Neural cell (in vitro differentiated cells): ENCODE results near the gene MBTD1. TPM values are rescaled to one million over a fixed set of nuclear protein-coding genes. Genes with fewer than 3 reads are reported as not detected.

Experiments
- H2AFZ ChIP-seq: fragments of 200-600, 300-800 bp; sonication (generic), shearing (Covaris generic); 2 replicates; pipeline ENCODE4 v1.6.0; 2014; ENCODE audit warnings: low read depth, mild to moderate bottlenecking, antibody characterized with exemption, low read length, moderate library complexity
- H3F3A ChIP-seq: fragments of 200-600 bp; shearing (Covaris generic); 2 replicates; pipeline ENCODE4 v1.6.1; 2016; ENCODE audit warnings: mild to moderate bottlenecking, moderate library complexity, mixed read lengths, antibody characterized with exemption, low read length; ENCODE audit not compliant: insufficient read depth, poor library complexity, severe bottlenecking
- H3K27ac ChIP-seq: fragments of 200-600, 300-800 bp; sonication (generic), shearing (Covaris generic); 2 replicates; pipeline ENCODE4 v1.5.1; 2014; ENCODE audit warnings: mild to moderate bottlenecking, low read length, moderate library complexity
- H3K27me3 ChIP-seq: fragments of 300-800, 200-600 bp; sonication (generic), shearing (Covaris generic); 2 replicates; pipeline ENCODE4 v1.6.0; 2014; ENCODE audit warnings: mild to moderate bottlenecking, low read depth, low read length, moderate library complexity; ENCODE audit not compliant: insufficient read depth
- H3K36me3 ChIP-seq: fragments of 300-800, 200-600 bp; sonication (generic), shearing (Covaris generic); 2 replicates; pipeline ENCODE4 v1.5.1; 2014; ENCODE audit warnings: mild to moderate bottlenecking, antibody characterized with exemption, low read length, moderate library complexity; ENCODE audit not compliant: insufficient read depth
- H3K4me2 ChIP-seq: fragments of 300-800, 200-600 bp; sonication (generic), shearing (Covaris generic); 2 replicates; pipeline ENCODE4 v1.6.0; 2014; ENCODE audit warnings: mild to moderate bottlenecking, low read length
- H3K4me3 ChIP-seq: fragments of 300-800, 200-600 bp; sonication (generic), shearing (Covaris generic); 2 replicates; pipeline ENCODE4 v1.5.1; 2014; ENCODE audit warnings: mild to moderate bottlenecking, low read length, moderate library complexity
- H3K79me2 ChIP-seq: fragments of 200-600 bp; shearing (Covaris generic); replicated peaks from 2 replicates; pipeline ENCODE4 v1.6.0; 2014; ENCODE audit warnings: mild to moderate bottlenecking, low read length, moderate library complexity; ENCODE audit not compliant: insufficient read depth
- H3K9ac ChIP-seq: fragments of 300-800, 200-600 bp; sonication (generic), shearing (Covaris generic); 2 replicates; pipeline ENCODE4 v1.6.1; 2016; ENCODE audit warnings: mild to moderate bottlenecking, low read length, mixed read lengths
- H3K9me2 ChIP-seq: fragments of 200-600 bp; shearing (Covaris generic); 2 replicates; pipeline ENCODE4 v1.6.1; 2016; ENCODE audit warnings: mild to moderate bottlenecking, low read length, mixed read lengths; ENCODE audit not compliant: insufficient read depth
- H3K9me3 ChIP-seq: fragments of 200-600, 300-800 bp; sonication (generic), shearing (Covaris generic); 2 replicates; pipeline ENCODE4 v1.6.1; 2016; ENCODE audit warnings: mild to moderate bottlenecking, mixed run types, low read length, moderate library complexity, mixed read lengths
- H4K20me1 ChIP-seq: fragments of 200-600 bp; shearing (Covaris generic); 2 replicates; pipeline ENCODE4 v1.6.1; 2016; ENCODE audit warnings: mild to moderate bottlenecking, mixed run types; ENCODE audit not compliant: insufficient read depth
- CTCF ChIP-seq: fragments of 450-650 bp; IDR thresholded peaks from 2 replicates; pipeline ENCODE4 v1.5.1; 2014; ENCODE audit warnings: antibody characterized with exemption, mild to moderate bottlenecking, moderate library complexity; ENCODE audit not compliant: poor library complexity, severe bottlenecking
- EP300 ChIP-seq: fragments of 450-650 bp; conservative IDR thresholded peaks from 2 replicates; pipeline ENCODE4 v1.6.1; 2014; ENCODE audit warnings: antibody characterized with exemption, mild to moderate bottlenecking, moderate library complexity; ENCODE audit not compliant: poor library complexity, severe bottlenecking
- EZH2 ChIP-seq: fragments of 200-600, 300-800 bp; shearing (Covaris generic), sonication (generic); IDR thresholded peaks from 2 replicates; pipeline ENCODE4 v1.6.1; 2014; ENCODE audit warnings: antibody characterized with exemption, low read length, borderline replicate concordance, mild to moderate bottlenecking; ENCODE audit not compliant: insufficient read depth, poor library complexity, severe bottlenecking
- MXI1 ChIP-seq: fragments of 450-650 bp; conservative IDR thresholded peaks from 2 replicates; pipeline ENCODE4 v1.6.1; 2014; ENCODE audit warnings: antibody characterized with exemption, mild to moderate bottlenecking; ENCODE audit not compliant: poor library complexity, severe bottlenecking
- POLR2AphosphoS5 ChIP-seq: IDR thresholded peaks from 2 replicates; pipeline ENCODE4 v1.6.1; 2012
- RAD21 ChIP-seq: fragments of 450-650 bp; conservative IDR thresholded peaks from 2 replicates; pipeline ENCODE4 v1.6.1; 2014; ENCODE audit warnings: antibody characterized with exemption, mild to moderate bottlenecking, moderate library complexity
- REST ChIP-seq: IDR thresholded peaks from 2 replicates; pipeline ENCODE4 v1.6.1; 2012; ENCODE audit warnings: borderline replicate concordance
- SMC3 ChIP-seq: fragments of 450-650 bp; conservative IDR thresholded peaks from 2 replicates; pipeline ENCODE4 v1.6.1; 2014; ENCODE audit warnings: antibody characterized with exemption, mild to moderate bottlenecking, moderate library complexity; ENCODE audit not compliant: poor library complexity
- TAF1 ChIP-seq: IDR thresholded peaks from 2 replicates; pipeline ENCODE4 v1.6.1; 2012; ENCODE audit warnings: low read depth
- polyA plus RNA-seq: library from polyadenylated mRNA; depleted of rRNA; stranded (reverse); fragments of >200 nt; gene quantifications from 2 replicates; pipeline ENCODE4 v1.2.3, GENCODE V29; 2014

Gene MBTD1
- polyA plus RNA-seq, 1 donor from 2014 or later = 70.0 TPM

GRCh38 chr17:51169340-51169739 is 90.5 kb downstream of the MBTD1 start:
- TF ChIP-seq EP300 = no peak
- no peak for TF ChIP-seq MXI1
- no peak for TF ChIP-seq CTCF
- no peak for TF ChIP-seq SMC3
- TF ChIP-seq TAF1 = no peak
- no peak for TF ChIP-seq RAD21
- no peak for TF ChIP-seq REST
- TF ChIP-seq POLR2AphosphoS5 = no peak
- TF ChIP-seq EZH2 = no peak
- H4K20me1 ChIP-seq = no peaks in the 10 kb centered on the region
- H3K4me2 ChIP-seq = no peak overlapping the region
- no peaks in the 10 kb centered on the region for H3K9me3 ChIP-seq
- no peak overlapping the region for H3K9ac ChIP-seq
- H3K27me3 ChIP-seq = no peaks in the 10 kb centered on the region
- H3K36me3 ChIP-seq = no peaks in the 10 kb centered on the region
- no peak overlapping the region for H3K27ac ChIP-seq
- H2AFZ ChIP-seq = no peak overlapping the region
- H3K9me2 ChIP-seq = no peaks in the 10 kb centered on the region
- H3K4me3 ChIP-seq = no peak overlapping the region
- H3F3A ChIP-seq = no peaks in the 10 kb centered on the region
- no peaks in the 10 kb centered on the region for H3K79me2 ChIP-seq

- Histone ChIP-seq H3K9ac (peak overlapping the region; percentile 56), H3K27ac (no peak overlapping the region), H3K4me3 (peak overlapping the region; percentile 77)
Observed at GRCh38 chr17:51166987-51167931, 92.6 kb downstream of the MBTD1 start.

More at GRCh38 chr17:51166987-51167931, 92.6 kb downstream of the MBTD1 start:
- no peaks in the 10 kb centered on the region for H3K9me2 ChIP-seq
- peak overlapping the region; percentile 25 for H3K4me2 ChIP-seq
- no peaks in the 10 kb centered on the region for H3K36me3 ChIP-seq
- no peak for TF ChIP-seq EP300
- no peak for TF ChIP-seq POLR2AphosphoS5
- TF ChIP-seq REST = no peak
- TF ChIP-seq MXI1 = no peak
- peak; percentile 60 for TF ChIP-seq CTCF
- no peak for TF ChIP-seq SMC3
- TF ChIP-seq TAF1 = no peak
- H3F3A ChIP-seq = no peaks in the 10 kb centered on the region
- H3K9me3 ChIP-seq = no peaks in the 10 kb centered on the region
- no peaks in the 10 kb centered on the region for H4K20me1 ChIP-seq
- no peaks in the 10 kb centered on the region for H3K27me3 ChIP-seq
- H3K79me2 ChIP-seq = no peaks in the 10 kb centered on the region
- peak overlapping the region; percentile 33 for H2AFZ ChIP-seq
